ENCODE data around the gene PRPF40B. TPM values are rescaled to one million over a fixed set of nuclear protein-coding genes. Genes with fewer than 3 reads are reported as not detected.
A peak's percentile ranks its signal among the peaks of the same experiment; 100 is the strongest.

PRPF40B gene
- total RNA-seq, result 25.6 and 28.9 TPM in 2 replicates
- long read RNA-seq, partial matches to known transcripts, result 1 of 178 reads
- long read RNA-seq, other reads (novel, unspliced or antisense), result 177 of 178 reads

GRCh38 chr12:49623142-49623904, at the start of gene PRPF40B:
Gene PRPF40B (plus strand): TSS chr12:49623561. CDS start chr12:49623591, 30 bp downstream.
- H3K4me1 Mint-ChIP-seq (ENCODE audit: unreplicated experiment), result peaks cover 30% of the 10 kb centered on the region
- TF ChIP-seq CTCF (IDR thresholded peaks at IDR 0.05), result peak; percentile 61
- peak within 1 kb of the TSS; percentile 86 for H3K4me3 Mint-ChIP-seq (ENCODE audit: unreplicated experiment)
- peaks cover 3% of the 10 kb centered on the region for H3K36me3 Mint-ChIP-seq (ENCODE audit: unreplicated experiment)
- peak within 1 kb of the TSS; percentile 82 for H3K27ac Mint-ChIP-seq (ENCODE audit: unreplicated experiment)
- peaks cover 11% of the 10 kb centered on the region for H3K27me3 Mint-ChIP-seq (ENCODE audit: unreplicated experiment)
- DNase-seq (ENCODE audit: extremely low spot score, unreplicated experiment), result peak; percentile 95
- no peaks in the 10 kb centered on the region for H3K9me3 Mint-ChIP-seq (ENCODE audit: unreplicated experiment)

GRCh38 chr12:49577589-49578315, 45.6 kb upstream of the PRPF40B start:
- no peak for TF ChIP-seq CTCF (IDR thresholded peaks at IDR 0.05)
- H3K4me3 Mint-ChIP-seq (ENCODE audit: unreplicated experiment), result no peak overlapping the region
- H3K4me1 Mint-ChIP-seq (ENCODE audit: unreplicated experiment), result peaks cover 23% of the 10 kb centered on the region
- peaks cover 10% of the 10 kb centered on the region for H3K36me3 Mint-ChIP-seq (ENCODE audit: unreplicated experiment)
- DNase-seq (ENCODE audit: extremely low spot score, unreplicated experiment), result no peak
- no peaks in the 10 kb centered on the region for H3K27me3 Mint-ChIP-seq (ENCODE audit: unreplicated experiment)
- H3K27ac Mint-ChIP-seq (ENCODE audit: unreplicated experiment), result no peak overlapping the region
- no peaks in the 10 kb centered on the region for H3K9me3 Mint-ChIP-seq (ENCODE audit: unreplicated experiment)

GRCh38 chr12:49578471-49579112, 44.8 kb upstream of the PRPF40B start:
- no peak for TF ChIP-seq CTCF (IDR thresholded peaks at IDR 0.05)
- no peak for DNase-seq (ENCODE audit: extremely low spot score, unreplicated experiment)
- no peaks in the 10 kb centered on the region for H3K27me3 Mint-ChIP-seq (ENCODE audit: unreplicated experiment)
- no peak overlapping the region for H3K27ac Mint-ChIP-seq (ENCODE audit: unreplicated experiment)
- no peak overlapping the region for H3K4me3 Mint-ChIP-seq (ENCODE audit: unreplicated experiment)
- H3K9me3 Mint-ChIP-seq (ENCODE audit: unreplicated experiment), result no peaks in the 10 kb centered on the region
- H3K4me1 Mint-ChIP-seq (ENCODE audit: unreplicated experiment), result peaks cover 31% of the 10 kb centered on the region
- H3K36me3 Mint-ChIP-seq (ENCODE audit: unreplicated experiment), result peaks cover 10% of the 10 kb centered on the region

- peak; percentile 89 for TF ChIP-seq CTCF (IDR thresholded peaks at IDR 0.05)
- Mint-ChIP-seq H3K4me3 (ENCODE audit: unreplicated experiment) (no peak overlapping the region), H3K9me3 (ENCODE audit: unreplicated experiment) (no peaks in the 10 kb centered on the region), H3K27ac (ENCODE audit: unreplicated experiment) (no peak overlapping the region), H3K27me3 (ENCODE audit: unreplicated experiment) (no peaks in the 10 kb centered on the region), H3K4me1 (ENCODE audit: unreplicated experiment) (peaks cover 41% of the 10 kb centered on the region), H3K36me3 (ENCODE audit: unreplicated experiment) (peaks cover 5% of the 10 kb centered on the region)
- peak; percentile 90 for DNase-seq (ENCODE audit: extremely low spot score, unreplicated experiment)
Observed at GRCh38 chr12:49580572-49581535, 42.5 kb upstream of the PRPF40B start.

Measured in osteocyte (in vitro differentiated cells).